Hepatocyte (in vitro differentiated cells): Measurements from ENCODE around the gene KCNQ2.

Source experiments
- CTCF ChIP-seq: fragments of 200-600 bp; sonication (generic); IDR thresholded peaks from 2 replicates; pipeline ENCODE4 v1.5.1; 2016; ENCODE audit warnings: antibody characterized with exemption, mild to moderate bottlenecking; ENCODE audit not compliant: poor library complexity
- EZH2 ChIP-seq: fragments of 200-600 bp; sonication (generic); IDR thresholded peaks from 2 replicates; pipeline ENCODE4 v1.6.1; 2016; ENCODE audit warnings: antibody characterized with exemption, mild to moderate bottlenecking, borderline replicate concordance

- no peak for TF ChIP-seq CTCF
- TF ChIP-seq EZH2: no peak
Measured at GRCh38 chr20:63385819-63386218, 86.6 kb downstream of the KCNQ2 start.
